AG04450 (cell line): Measurements from ENCODE around the gene SMOC1. TPM values are rescaled to one million over a fixed set of nuclear protein-coding genes. Genes with fewer than 3 reads are reported as not detected.

ENCODE experiments used
- CTCF ChIA-PET: fragments of 300-600, 350-600 bp; formaldehyde crosslinking; extraction: SDS; loops from one replicate; lab custom pipeline; 2022; ENCODE audit warnings: antibody characterized with exemption, inconsistent platforms; lab: Charles Lee
- POLR2A ChIA-PET: fragments of 350-600 bp; formaldehyde crosslinking; extraction: SDS; loops from one replicate; lab custom pipeline; 2021; ENCODE audit warnings: antibody characterized with exemption, inconsistent platforms; lab: Yijun Ruan, JAX
- DNase-seq: peaks from one replicate; pipeline ENCODE4 v3.0.0-alpha.2; 2011; ENCODE audit warnings: low read depth, low spot score
- H3K27ac ChIP-seq: one replicate; pipeline ENCODE4 v1.5.1; 2012; ENCODE audit warnings: low read depth, low read length, control low read depth
- H3K27me3 ChIP-seq: one replicate; pipeline ENCODE4 v1.6.0; 2012; ENCODE audit warnings: low read length; ENCODE audit not compliant: control insufficient read depth, insufficient read depth
- H3K4me3 ChIP-seq: 2 replicates; pipeline ENCODE4 v1.5.1; 2011; ENCODE audit warnings: mild to moderate bottlenecking, low read depth, low read length, control low read depth
- H3K9me3 ChIP-seq: 2 replicates; pipeline ENCODE4 v1.5.1; 2012; ENCODE audit warnings: low read length; ENCODE audit not compliant: control insufficient read depth, insufficient read depth
- polyA minus RNA-seq: library from RNA; depleted of rRNA, polyadenylated mRNA; stranded (reverse); fragments of >200 nt; gene quantifications from 2 replicates; pipeline ENCODE4 v1.2.3, GENCODE V29; 2011; rRNA and poly(A)+ RNA removed
- polyA plus RNA-seq: library from polyadenylated mRNA; depleted of rRNA; stranded (reverse); fragments of >200 nt; gene quantifications from 2 replicates; pipeline ENCODE4 v1.2.3, GENCODE V29; 2011; rRNA removed
- TF ChIP-seq, protein P1 (sequence below): IDR thresholded peaks from 2 replicates; pipeline ENCODE4 v1.5.1; 2011; ENCODE audit warnings: low read depth, low read length, control low read depth, inconsistent platforms

SMOC1 gene, protein sequence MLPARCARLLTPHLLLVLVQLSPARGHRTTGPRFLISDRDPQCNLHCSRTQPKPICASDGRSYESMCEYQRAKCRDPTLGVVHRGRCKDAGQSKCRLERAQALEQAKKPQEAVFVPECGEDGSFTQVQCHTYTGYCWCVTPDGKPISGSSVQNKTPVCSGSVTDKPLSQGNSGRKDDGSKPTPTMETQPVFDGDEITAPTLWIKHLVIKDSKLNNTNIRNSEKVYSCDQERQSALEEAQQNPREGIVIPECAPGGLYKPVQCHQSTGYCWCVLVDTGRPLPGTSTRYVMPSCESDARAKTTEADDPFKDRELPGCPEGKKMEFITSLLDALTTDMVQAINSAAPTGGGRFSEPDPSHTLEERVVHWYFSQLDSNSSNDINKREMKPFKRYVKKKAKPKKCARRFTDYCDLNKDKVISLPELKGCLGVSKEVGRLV
- polyA plus RNA-seq (19.2 and 21.9 TPM in 2 replicates), polyA minus RNA-seq (15.6 and 16.3 TPM in 2 replicates)

DNA sequence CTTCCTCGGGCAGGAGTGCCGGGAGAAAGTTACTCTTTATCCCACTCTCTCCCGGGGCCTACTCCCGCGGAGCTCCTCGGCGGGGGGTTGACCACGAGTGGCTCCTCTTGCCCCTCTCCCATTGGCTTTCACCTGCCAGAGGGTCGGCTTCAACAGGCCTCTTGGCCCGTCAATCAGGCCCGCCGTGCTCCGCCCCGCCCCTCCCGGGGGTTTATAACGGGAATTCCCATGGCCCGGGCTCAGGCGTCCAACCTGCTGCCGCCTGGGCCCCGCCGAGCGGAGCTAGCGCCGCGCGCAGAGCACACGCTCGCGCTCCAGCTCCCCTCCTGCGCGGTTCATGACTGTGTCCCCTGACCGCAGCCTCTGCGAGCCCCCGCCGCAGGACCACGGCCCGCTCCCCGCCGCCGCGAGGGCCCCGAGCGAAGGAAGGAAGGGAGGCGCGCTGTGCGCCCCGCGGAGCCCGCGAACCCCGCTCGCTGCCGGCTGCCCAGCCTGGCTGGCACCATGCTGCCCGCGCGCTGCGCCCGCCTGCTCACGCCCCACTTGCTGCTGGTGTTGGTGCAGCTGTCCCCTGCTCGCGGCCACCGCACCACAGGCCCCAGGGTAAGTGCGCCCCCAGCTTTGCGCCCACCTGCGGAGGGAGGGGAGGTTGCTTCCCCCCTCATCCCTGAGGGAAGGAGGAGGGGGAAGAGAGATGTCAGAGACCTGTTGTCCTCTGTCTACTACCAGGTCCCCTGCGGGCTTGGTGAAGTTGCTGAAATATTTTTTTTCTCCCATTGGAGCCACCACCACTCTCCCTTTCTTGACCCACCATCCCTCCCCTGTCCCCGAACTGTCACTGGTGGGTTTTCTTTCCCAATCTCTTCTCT is at the start of gene SMOC1:
TSS of gene SMOC1 (plus strand) at position 242 of the 869 bp plus-strand sequence. CDS start at position 505, 263 bp downstream.
- peak within 1 kb of the TSS; percentile 70 for H3K4me3 ChIP-seq
- ChIA-PET POLR2A (interaction anchor here (0.6 to 2.1 kb wide), 8 partner anchors 9 to 155 kb away, joined by 3 to 7 read pairs (median 3); partner anchors contain the start of gene SRSF5), CTCF (interaction anchor here (1.1 to 4.4 kb wide), 2 partner anchors 61 to 149 kb away, joined by 4 to 46 read pairs; no protein-coding TSS in a partner anchor)
- DNase-seq: peak; percentile 47
- H3K27me3 ChIP-seq: peaks cover 7% of the 10 kb centered on the region
- TF ChIP-seq, protein P1, sequence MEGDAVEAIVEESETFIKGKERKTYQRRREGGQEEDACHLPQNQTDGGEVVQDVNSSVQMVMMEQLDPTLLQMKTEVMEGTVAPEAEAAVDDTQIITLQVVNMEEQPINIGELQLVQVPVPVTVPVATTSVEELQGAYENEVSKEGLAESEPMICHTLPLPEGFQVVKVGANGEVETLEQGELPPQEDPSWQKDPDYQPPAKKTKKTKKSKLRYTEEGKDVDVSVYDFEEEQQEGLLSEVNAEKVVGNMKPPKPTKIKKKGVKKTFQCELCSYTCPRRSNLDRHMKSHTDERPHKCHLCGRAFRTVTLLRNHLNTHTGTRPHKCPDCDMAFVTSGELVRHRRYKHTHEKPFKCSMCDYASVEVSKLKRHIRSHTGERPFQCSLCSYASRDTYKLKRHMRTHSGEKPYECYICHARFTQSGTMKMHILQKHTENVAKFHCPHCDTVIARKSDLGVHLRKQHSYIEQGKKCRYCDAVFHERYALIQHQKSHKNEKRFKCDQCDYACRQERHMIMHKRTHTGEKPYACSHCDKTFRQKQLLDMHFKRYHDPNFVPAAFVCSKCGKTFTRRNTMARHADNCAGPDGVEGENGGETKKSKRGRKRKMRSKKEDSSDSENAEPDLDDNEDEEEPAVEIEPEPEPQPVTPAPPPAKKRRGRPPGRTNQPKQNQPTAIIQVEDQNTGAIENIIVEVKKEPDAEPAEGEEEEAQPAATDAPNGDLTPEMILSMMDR: no peak
- no peak within 1 kb of the TSS for H3K27ac ChIP-seq
- no peaks in the 10 kb centered on the region for H3K9me3 ChIP-seq

DNA sequence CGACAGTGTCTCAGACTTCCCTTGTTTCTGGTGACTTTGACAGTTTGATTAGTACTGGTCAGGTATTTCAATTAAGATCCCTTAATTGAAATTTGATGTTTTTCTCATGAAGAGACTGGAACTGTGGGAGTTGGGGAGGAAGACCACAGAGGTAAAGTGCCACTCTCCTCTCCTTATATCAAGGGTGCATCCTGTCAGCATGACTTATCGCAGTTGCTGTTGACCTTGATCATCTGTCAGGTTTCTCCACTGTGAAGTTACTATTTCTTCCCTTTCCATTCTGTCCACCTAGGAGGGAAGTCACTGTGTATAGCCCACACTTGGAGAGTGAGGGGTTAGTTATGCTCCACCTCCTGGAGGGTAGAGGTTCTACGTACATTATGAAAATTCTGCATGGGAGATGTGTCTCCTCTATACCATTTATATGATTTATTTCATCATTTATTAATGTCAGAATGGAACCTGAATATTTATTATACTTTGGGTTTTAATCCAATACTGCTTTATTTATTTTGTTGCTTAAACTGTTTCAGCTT is 40.3 kb upstream of the SMOC1 start:
- Histone ChIP-seq H3K27me3 (peaks cover 23% of the 10 kb centered on the region), H3K9me3 (no peaks in the 10 kb centered on the region), H3K4me3 (no peak overlapping the region), H3K27ac (no peak overlapping the region)
- POLR2A ChIA-PET: no interaction called here
- CTCF ChIA-PET: no interaction called here
- TF ChIP-seq, protein P1: no peak
- no peak for DNase-seq

- no peak overlapping the region for H3K27ac ChIP-seq
- DNase-seq: no peak
- no peaks in the 10 kb centered on the region for H3K9me3 ChIP-seq
- H3K27me3 ChIP-seq: peaks cover 23% of the 10 kb centered on the region
- no peak overlapping the region for H3K4me3 ChIP-seq
- ChIA-PET CTCF (no interaction called here), POLR2A (no interaction called here)
- TF ChIP-seq, protein P1: no peak
Measured at GRCh38 chr14:69839661-69840060, 39.6 kb upstream of the SMOC1 start.

GRCh38 chr14:69841656-69842055 is 37.6 kb upstream of the SMOC1 start:
- Histone ChIP-seq H3K27me3 (peaks cover 26% of the 10 kb centered on the region), H3K4me3 (no peak overlapping the region), H3K27ac (no peak overlapping the region), H3K9me3 (no peaks in the 10 kb centered on the region)
- ChIA-PET CTCF (no interaction called here), POLR2A (no interaction called here)
- no peak for DNase-seq
- TF ChIP-seq, protein P1: no peak
